GM18511 (cell line): Measurements from ENCODE around the gene HLA-DRA.
A peak's percentile ranks its signal among the peaks of the same experiment; 100 is the strongest.
"Not testable (repeated sequence)": the region's sequence is repeated elsewhere in the genome, so short reads cannot be mapped to it uniquely, and the experiment has no call there.

Experiments used
- ATAC-seq: cut with Tn5 transposase; IDR thresholded peaks from one replicate; pipeline ENCODE4 v1.9.1; 2021; ENCODE audit warnings: mild to moderate bottlenecking, moderate library complexity; ENCODE audit not compliant: unreplicated experiment

Gene HLA-DRA

DNA sequence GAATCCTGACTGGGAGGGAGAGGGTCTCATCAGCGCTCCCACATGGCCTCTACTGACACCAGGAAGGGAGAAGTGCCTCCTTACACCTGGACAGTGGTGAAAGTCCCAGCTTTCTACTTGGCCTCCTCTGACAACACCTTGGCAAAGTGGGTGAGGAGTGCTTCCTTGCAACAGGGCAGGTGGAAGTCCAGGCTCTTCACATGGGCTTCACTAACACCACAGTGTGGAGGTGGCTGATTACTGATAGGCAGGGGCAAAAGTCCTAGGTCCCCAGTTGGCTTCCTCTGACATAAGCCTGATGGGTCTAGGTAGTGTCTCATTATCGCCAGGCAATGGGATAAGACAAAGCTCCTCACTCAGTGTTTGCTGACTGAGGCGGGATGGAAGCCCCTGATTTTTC is 9.5 kb upstream of the HLA-DRA start:
- ATAC-seq = no peak

DNA sequence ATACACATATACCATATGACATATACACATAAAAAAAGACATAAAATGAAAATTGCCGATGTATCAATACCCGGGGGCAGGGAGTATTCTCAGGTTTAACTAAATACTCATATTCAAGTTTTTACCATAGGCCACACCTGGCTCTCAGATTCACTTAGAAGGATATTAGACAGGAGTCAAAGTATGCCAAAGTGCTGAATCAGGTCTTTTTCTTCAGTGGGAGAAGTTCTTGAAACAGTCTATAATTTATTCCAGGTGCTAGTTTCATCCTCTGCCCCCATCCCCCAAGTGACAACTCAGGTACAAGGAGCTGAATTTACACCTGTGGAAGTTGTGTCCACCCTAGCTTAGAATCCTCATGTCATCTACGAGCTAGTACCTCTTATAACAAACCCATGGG is 8.5 kb upstream of the HLA-DRA start:
- no peak for ATAC-seq

DNA sequence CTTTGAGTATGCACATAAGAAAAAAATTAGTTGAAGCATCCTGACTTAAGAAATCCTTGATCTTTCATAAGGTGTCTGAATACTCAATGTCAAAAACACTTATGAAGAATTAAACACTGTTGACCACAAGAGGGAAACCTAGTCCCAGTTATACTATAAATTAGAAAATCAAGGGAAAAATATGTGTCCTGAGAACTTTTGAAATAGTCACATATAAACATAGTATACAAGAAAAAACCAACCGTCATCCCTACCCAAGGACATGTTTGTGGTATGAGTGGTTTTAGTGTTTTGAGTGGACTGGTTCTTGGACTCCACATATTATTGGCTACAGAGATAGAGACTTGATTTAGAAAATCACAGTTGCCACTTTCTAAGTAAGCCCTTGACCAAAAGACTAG is 7.6 kb upstream of the HLA-DRA start:
- no peak for ATAC-seq

DNA sequence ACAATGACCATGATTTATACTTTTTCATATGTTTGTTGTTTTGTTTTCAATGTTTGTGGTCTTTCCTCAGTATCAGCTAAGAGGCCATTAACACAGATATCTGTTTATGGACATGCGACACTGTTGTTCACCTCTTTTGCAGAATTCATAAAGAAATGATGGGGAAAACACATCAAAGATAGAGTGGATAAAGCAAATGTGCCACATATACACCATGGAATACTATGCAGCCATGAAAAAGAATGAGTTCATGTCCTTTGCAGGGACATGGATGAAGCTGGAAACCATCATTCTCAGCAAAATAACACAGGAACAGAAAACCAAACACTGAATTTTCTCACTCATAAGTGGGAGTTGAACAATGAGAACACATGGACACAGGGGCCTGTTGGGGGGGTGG is 5.7 kb upstream of the HLA-DRA start:
- ATAC-seq = not testable (repeated sequence)

DNA sequence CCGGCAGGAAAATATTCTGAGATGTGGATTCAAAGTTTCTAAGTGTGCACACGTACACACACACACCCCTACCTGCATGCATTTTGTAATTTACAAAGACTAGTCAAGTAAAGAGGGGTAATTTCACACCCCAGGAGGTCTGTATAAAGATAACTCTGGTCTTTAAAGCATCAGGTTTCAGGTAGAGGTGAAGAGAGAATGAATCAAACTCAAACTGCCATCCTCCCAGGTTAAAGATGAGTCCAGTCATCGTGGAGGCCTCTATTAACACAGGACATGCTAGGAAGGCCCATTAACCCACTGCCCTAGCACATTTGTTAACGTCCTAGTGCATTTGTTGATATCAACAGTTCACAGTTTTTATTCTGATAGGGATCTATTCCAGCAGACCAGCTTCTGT is 3.5 kb upstream of the HLA-DRA start:
- ATAC-seq = no peak

DNA sequence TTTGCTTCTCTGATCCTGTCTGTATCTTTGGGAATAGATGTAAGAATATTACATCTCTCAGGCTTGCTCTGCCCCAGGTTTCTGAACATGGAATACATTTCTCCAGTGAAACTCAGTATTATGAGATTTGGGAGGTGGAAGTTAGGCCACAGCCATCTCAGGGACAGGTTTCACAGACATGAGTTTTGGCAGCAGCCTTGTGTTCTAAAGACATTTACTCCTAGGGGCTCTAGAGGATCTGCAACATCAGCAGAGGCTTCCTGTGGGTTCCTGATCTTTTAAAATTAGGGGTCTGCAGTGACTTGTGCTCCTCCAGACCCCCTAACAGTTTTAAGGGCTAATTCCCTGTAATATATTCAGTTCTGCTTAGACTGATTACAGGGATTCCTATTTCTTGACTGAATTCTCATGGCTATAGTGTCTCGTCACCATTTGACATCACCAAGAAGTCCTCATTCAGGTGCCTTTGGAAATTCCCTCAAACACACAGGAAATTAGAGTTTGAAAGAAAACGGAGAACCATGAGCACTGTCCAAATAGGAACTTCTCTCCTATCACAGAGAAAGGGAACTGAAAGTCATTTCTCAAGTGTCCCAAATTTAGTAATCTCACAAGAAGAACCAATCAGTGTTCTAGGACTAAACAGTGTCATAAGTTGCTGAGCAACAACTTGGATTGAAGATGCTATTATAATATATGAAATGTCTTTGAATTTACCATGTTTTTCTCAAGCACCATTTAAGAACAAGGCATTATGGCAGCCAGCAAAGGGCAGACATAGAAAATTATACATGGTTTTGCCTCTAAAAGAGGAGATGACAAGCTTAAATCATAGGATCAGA is 2.5 kb upstream of the HLA-DRA start:
- peak; percentile 64 for ATAC-seq

DNA sequence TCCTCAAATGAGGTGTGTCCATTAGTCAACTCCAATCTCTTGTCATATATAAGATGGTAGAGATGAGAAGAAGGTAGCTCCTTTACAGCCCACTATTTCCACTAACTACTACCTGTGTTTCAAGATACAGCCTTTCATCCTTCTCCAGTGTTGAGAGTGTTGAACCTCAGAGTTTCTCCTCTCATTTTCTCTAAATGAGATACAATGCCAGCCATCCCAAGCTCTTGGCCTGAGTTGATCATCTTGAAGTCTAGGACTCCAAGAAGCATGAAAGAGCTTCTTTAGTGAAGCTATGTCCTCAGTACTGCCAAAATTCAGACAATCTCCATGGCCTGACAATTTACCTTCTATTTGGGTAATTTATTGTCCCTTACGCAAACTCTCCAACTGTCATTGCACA is 548 bp upstream of the HLA-DRA start:
- no peak for ATAC-seq

DNA sequence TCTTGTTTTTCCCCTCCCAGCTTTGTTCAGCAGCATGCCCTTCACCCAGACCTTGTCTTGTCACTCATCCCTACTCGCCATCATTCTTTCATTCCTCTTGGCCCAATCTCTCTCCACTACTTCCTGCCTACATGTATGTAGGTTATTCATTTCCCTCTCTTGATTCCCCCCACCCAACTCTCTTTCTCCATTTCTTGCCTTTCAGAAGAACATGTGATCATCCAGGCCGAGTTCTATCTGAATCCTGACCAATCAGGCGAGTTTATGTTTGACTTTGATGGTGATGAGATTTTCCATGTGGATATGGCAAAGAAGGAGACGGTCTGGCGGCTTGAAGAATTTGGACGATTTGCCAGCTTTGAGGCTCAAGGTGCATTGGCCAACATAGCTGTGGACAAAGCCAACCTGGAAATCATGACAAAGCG is 2.6 kb downstream of the HLA-DRA start:
- no peak for ATAC-seq

DNA sequence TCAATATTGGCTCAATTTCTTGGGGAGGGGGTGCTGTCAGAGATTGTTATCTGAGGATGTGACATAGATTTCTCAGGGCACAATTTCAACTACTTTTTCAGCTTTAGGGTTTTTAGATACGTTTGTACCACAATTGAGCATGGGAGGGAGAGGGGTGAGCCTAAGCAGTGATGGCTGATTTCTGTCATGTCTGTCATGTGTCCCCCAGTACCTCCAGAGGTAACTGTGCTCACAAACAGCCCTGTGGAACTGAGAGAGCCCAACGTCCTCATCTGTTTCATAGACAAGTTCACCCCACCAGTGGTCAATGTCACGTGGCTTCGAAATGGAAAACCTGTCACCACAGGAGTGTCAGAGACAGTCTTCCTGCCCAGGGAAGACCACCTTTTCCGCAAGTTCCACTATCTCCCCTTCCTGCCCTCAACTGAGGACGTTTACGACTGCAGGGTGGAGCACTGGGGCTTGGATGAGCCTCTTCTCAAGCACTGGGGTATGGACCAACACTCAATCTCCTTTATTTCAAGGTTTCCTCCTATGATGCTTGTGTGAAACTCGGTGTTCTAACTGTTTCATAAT is 3.4 kb downstream of the HLA-DRA start:
- ATAC-seq = no peak

DNA sequence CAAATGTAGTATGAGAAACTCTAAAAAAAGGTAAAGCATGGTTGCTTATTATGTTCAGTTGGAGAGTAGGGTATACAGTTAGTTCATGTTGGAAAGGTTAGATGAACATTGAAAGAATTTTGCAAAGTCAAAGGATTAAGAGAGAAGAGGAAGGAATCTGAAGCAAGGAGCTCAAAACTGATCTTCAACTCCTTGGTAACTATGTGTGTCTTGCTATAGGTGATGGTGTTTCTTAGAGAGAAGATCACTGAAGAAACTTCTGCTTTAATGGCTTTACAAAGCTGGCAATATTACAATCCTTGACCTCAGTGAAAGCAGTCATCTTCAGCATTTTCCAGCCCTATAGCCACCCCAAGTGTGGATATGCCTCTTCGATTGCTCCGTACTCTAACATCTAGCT is 4.7 kb downstream of the HLA-DRA start:
- no peak for ATAC-seq

DNA sequence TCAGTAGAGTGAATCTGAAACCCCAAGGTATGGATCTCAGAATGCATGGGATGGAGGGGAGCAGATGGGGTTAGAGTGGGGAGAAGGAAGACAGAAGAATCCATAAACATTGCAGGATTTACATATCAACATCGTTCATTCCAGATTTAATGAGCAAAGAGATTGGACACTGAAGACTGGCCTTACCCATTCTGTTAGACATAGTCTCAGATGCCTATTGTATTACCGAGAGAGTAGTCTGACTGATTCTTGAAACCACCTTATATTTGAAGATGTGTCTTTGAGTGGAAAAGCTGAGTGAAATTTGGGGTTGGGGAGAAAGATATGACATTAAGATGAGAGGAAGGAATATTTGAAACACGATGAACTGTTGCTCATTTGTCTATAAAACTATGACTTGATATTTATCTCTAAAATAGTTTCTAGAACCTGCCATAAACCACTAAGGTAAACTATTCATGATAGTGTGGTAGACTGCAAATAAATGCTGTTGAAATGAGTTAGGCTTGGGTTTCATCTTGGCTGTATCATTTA is 5.7 kb downstream of the HLA-DRA start:
- no peak for ATAC-seq

DNA sequence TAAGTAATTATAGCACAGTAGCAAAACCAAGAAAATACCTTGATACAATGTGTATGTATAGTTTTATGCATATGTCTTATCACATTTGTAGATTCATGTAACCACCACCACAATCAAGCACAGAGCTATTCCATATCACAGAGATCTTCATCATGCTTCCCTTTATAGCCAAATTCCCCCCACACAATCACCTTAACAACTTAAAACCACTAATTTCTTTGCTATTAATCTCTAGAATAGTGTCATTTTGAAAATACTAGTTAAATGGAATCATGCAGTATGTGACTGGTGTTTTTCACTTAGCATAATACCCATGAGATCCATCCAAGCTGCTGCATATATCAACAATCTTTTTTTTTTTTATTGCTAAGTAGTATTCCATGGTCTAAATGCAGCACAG is 8.2 kb downstream of the HLA-DRA start:
- ATAC-seq = no peak

DNA sequence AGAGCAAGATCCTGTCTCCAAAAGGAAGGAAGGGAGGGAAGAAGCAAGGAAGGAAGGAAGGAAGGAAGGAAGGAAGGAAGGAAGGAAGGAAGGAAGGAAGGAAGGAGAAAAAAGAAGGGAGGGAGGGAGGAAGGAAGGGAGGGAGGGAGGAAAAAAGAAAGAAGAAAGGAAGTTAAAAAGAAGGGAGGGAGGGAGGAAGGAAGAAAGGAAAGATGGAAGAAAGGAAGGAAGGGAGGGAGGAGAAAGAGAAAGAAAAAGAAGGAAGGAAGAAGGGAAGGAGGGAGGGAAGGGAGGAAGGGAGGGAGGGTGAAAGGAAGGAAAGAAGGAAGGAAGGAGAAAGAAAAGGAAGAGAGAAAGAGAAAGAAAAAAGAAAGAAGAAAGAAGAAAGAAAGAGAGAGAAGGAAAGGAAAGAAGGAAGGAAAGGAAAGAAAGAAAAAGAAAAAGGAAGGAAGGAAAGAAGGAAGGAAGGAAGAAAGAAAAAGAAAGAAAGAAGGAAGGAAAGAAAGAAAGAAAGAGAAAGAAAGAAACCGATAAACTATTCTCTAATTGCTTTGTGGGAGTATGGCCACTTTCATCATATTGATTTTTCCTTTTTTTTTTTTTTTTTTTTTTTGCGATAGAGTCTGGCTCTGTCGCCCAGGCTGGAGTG is 9.5 kb downstream of the HLA-DRA start:
- ATAC-seq = no peak

DNA sequence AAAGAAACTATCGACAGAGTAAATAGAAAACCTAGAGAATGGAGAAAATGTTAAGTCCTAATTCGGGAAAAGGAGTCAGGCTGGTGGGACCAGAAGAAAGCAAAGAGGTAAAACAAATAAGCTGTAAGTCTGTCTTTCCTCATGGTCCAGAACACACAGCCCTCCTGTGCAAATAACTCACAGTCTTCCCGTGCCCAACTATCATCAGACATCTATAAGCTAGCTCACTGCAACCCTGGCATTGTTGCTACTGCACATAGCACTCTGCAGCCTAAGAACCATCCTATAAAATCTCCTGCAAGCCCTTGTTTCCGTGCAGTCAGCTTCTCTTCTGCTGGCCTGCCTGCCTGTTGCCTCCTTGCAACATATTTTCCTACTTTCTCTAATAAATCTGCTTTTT is 17.4 kb downstream of the HLA-DRA start:
- no peak for ATAC-seq

DNA sequence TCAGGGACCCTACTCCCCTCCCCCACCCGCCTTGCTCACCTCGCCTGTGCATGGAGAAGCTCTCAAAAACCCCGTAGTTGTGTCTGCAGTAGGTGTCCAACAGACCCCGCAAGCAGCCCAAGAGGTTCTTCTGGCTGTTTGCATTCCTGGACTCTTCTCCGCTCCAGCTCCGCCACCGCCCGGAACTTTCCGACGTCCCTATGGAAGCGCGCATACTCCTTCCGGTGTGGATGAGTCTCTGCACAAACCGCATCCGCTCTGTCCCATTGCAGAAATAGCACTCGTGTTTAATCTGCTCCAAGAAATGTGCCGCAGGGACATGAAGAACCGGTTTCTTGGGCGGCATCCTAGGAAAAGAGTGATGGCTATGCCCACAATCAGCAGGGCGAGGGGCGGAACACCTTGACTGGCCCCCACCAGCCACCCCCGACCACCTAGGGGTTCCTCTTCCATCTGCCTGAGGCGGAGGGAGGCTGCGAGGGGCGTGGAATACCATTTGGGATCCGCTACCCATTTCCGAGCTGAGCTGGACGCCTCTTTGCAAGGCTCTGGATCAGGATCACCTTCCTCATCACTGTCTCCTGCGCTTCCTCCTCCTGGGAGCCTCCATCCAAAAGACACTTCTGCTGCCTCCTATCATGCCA is 20.2 kb downstream of the HLA-DRA start:
- no peak for ATAC-seq

DNA sequence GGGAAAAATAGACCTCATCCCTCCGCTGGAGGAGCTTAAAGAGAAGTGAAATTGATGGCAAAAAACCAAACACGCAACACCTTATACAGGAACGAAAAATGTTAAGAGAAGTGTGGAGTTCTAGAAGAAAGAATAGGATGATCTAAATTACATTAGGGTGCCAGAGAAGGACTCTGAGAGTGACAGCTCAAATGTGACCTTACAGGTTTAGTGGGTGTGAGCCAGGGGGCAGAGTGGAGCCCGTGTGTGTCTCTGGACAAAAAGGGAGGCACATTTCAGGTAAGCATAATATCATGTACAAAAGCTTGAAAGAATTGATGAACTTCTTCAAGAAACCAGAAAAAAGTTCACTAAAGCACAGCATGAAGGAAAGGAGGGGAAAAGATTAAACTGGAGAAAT is 20.8 kb downstream of the HLA-DRA start:
- no peak for ATAC-seq

DNA sequence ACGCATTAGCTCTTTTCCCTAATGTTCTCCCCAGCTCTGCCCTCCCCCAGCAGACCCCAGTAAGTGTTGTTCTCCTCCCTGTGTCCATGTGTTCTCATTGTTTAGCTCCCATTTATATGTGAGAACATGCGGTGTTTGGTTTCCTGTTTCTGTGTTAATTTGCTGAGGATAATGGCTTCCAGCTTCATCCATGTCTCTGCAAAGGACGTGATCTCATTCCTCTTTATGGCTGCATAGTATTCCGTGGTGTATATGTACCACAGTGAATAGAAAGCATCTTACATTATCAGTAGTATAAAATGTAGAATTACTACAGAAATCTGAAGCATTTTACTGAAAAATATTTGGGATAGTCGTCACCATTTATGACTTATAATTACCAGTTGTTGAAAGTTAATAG is 21.8 kb downstream of the HLA-DRA start:
- no peak for ATAC-seq

DNA sequence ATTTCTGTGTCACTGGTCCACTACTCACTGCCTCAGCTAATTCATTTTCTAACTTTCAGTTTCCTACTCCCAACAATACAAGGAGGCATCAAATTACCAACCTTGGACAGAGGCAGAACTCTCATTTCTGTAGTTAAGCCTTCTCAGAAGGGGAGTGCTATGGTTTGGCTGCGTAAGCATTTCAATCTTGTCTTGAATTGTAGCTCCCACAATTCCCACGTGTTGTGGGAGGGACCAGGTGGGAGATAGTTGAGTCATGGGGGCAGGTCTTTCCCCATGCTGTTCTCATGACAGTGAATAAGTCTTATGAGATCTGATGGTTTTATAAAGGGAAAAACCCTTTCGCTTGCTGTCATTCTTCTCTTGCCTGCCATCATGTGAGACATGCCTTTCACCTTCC is 22.9 kb downstream of the HLA-DRA start:
- ATAC-seq = peak; percentile 70

DNA sequence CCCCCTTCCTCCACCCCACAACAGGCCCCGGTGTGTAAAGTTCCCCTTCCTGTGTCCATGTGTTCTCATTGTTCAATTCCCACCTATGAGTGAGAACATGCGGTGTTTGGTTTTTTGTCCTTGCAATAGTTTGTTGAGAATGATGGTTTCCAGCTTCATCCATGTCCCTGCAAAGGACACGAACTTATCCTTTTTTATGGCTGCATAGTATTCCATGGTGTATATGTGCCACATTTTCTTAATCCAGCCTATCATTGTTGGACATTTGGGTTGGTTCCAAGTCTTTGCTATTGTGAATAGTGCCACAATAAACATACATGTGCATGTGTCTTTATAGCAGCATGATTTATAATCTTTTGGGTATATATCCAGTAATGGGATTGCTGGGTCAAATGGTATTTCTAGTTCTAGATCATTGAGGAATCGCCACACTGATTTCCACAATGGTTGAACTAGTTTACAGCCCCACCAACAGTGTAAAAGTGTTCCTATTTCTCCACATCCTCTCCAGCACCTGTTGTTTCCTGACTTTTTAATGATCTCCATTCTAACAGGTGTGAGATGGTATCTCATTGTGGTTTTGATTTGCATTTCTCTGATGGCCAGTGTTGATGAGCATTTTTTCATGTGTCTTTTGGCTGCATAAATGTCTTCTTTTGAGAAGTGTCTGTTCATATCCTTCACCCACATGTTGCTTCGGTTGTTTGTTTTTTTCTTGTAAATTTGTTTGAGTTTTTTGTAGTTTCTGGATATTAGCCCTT is 28.2 kb downstream of the HLA-DRA start:
- ATAC-seq = not testable (repeated sequence)

DNA sequence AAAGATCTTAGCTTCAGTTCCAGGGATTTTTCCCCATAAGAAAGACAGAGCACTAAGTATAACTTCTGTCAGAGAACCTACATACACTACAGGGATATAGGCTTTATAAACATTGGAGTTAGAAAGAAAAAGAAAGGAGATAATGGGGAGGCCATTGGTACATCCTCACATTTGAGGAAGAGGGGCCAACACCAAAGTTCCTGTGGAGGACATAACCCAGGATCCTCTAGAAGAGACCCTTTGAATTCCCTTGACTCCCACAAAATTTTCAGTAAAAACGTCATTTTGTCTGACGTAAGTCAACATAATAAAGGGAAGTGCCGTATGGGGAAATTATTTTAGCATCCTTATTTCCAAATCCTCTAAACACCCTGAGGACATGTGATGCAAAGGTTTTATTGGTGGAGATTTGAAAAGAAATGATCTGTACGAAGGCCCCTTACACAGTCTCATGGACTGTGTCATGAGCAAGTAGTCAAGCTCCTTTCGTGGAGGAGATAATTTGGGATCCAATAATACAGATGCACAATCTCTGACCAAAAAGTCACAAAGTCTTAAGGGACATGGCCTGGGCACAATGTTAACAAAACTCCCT is 33.2 kb downstream of the HLA-DRA start:
- peak; percentile 11 for ATAC-seq
